HG03575 (cell line): ENCODE data around the gene ITGAE.
"Not testable (repeated sequence)": the region's sequence is repeated elsewhere in the genome, so short reads cannot be mapped to it uniquely, and the experiment has no call there.

Experiments used
- ATAC-seq: cut with Tn5 transposase; IDR thresholded peaks from one replicate; pipeline ENCODE4 v1.9.1; 2021; ENCODE audit not compliant: unreplicated experiment, insufficient number of reproducible peaks, low FRiP score; ENCODE audit errors: extremely low read depth

The ITGAE gene

DNA sequence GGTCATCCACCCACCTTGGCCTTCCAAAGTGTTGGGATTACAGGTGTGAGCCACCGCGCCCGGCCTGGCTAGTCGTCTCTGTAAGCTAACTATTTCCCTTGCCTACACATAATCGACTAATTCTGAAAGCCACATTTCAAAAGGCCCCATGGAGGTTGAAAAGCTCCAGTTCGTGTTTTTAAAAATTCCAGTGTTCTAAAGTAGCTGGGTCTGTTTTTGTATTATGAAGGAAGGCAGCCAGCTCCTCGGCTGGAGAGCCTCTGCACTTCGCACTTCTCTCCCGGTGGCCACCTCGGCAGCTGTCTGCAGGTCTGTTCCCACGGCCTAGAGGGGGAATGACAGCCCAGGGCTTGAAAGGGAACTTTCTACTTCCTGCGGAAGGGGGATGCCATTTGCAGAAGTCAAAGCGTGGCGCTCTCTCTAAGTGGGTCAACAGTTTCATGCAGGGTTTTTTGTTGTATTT, 60.3 kb downstream of the ITGAE start:
- ATAC-seq: no peak

DNA sequence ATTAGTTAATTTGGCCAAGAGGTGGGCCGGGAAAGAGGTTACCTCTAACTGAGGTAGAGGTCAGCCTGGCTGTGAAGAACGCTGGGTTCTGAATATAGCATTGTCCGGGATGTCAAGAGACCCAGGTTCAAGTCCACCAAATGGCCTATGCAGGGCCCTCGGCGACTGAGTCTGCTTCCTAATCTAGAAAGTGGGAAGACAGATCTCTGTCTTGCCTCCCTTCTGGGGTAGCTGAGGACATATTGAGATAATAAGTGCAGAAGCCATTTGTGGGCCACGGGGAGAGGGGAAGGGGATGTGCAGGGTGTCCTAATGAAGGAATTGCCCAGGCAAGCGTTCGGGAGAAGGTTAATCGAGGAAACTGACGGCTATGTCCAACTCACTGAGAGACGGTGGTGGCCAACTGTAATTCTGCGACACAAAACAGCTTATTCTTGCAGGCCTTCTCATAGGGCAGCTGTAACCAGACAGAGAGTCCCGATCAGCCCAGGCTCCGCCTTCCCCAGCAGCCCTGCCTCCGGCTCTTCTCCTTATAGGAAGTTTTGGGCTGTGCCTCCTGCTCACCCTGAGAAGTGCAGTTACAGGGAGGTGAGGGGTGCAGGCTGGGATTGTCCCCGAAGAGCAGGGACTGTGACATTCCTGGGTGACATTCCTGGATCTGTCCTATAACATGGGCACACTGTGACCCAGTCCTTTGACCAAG, 61.4 kb downstream of the ITGAE start:
- no peak for ATAC-seq

DNA sequence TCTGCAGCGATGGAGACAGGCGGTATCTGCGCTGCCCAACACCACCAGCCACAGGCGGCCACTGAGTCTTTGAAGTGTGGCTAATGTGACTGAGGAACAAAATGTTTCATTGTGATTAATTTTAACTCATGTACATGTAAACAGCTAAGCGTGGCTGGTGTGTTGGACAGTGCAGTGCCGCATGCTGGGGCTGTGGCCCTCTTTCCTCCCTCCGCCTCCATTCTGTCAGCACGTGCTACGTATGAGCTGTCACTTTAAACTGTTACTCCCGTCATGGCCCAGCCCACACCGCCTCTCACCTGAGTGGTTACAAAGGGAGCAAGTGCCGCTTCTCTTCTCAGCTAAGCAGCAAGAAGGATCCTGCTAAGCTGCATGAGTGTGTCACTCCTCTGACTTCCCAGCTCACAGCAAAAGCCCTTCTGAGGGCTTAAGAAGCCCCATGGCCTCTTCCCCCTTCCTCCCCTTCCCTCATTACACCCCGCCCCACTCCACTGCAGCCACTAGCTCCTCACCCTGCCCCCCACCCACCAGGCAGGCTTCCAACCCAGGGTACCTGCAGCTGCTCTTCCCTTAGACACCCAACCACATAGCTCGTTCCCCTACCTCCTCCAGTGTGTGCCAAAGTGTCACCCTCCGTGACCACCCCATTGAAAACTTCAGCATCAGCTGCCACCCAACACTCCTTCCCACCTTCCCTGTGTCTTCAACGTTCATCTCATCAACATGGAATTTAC, 62.3 kb downstream of the ITGAE start:
- ATAC-seq: no peak

DNA sequence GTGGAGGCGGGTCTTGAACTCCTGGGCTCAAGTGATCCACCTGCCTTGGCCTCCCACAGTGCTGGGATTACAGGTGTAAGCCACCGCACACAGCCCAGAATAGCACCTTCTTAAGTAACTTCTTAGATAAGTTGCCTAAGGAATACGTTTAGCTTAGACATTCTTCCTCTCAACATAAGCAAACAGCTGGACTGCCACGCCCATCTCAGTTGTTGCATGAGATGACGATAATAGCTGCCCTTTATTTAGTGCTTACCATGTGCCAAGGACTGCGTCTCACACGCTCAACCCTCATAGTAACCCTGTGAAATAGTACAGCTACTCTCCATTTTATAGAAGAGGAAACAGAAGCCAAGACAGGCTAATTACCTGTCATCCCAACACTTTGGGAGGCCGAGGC, 65.5 kb downstream of the ITGAE start:
- no peak for ATAC-seq

DNA sequence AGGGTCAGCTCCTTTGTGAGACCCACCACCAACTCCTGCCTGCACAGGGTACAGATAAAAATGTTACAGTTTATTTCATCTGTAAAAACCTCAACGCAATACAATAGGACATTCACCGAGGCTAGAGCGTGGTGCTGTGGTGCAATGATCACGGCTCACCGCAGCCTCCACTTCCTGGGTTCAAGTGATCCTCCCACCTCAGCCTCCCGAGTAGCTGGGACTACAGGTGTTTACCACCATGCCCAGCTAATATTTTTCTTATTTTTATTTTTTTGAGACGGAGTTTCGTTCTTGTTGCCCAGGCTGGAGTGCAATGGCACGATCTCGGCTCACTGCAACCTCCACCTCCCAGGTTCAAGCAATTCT, 66.1 kb downstream of the ITGAE start:
- not testable (repeated sequence) for ATAC-seq

DNA sequence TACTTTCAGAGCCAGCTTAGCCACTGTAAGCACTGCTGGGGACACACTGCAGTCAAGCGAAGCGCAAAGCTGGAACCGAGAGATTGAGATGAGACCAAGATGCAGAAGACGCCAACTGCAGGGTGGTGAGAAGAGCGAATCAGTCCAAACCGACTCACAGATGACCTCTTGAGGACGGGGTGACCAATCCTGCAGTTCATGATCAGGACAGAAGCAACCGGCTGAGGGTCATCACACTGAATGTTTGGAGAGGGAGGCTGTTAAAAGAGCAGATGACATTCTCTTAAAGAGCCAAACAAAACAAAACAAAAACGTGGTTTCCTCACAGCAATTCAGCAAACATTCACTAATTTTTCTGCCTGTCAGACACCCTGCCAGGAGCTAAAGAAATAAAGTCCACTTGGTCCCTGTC, 68.8 kb downstream of the ITGAE start:
- ATAC-seq: no peak

DNA sequence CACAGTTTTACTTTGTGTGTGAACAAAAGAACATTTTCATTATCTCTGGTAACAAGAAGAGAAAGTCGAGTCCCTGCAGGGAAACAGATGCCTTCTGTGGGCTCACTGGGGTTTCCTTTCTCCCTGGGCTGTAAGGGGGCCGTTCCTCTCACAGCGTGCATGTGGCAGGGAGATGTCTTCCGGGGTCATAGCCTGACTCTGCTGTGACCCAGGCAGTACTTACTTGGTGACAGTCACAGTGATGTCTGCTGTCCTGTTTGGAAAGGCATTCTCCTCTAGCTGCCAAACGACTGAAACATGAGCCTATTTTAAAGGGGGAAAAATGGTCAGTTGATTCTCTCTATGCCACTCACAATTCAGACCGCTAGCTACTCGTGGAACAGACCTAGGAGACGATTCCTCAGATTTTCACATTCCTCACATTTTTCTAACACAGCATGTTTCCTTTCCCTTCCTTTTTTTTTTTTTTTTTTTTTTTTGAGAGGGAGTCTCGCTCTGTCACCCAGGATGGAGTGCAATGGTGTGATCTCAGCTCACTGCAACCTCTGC, 70.0 kb downstream of the ITGAE start:
- no peak for ATAC-seq

DNA sequence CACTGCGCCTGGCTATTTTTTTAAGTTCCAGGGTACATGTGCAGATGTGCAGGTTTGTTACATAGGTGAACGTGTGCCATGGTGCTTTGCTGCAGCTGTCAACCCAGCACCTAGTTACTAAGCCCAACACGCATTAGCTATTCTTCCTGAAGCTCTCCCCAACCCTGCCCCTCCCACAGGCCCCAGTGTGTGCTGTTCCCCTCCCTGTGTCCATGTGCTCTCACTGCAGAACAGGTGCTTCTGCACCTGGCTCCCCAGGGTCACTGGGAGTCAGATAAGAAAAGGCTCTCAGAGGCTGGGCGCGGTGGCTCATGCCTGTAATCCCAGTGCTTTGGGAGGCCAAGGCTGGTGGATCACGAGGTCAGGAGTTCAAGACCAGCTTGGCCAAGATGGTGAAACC, 71.1 kb downstream of the ITGAE start:
- no peak for ATAC-seq

DNA sequence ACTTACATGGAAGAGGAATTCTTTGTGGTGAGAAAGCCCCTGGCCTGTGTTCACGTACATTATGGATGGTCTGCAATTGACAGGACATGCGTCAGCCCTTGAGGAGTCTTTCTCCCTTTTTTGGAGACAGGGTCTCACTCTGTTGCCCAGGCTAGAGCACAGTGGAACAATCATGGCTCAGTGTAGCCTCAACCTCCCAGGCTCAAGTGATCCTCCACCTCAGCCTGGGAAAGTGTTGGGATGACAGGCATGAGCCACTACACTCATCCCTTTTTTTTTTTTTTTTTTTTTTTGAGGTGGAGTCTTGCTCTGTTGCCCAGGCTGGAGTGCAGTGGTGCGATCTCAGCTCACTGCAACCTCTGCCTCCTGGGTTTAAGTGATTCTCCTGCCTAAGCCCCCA, 72.9 kb downstream of the ITGAE start:
- not testable (repeated sequence) for ATAC-seq

DNA sequence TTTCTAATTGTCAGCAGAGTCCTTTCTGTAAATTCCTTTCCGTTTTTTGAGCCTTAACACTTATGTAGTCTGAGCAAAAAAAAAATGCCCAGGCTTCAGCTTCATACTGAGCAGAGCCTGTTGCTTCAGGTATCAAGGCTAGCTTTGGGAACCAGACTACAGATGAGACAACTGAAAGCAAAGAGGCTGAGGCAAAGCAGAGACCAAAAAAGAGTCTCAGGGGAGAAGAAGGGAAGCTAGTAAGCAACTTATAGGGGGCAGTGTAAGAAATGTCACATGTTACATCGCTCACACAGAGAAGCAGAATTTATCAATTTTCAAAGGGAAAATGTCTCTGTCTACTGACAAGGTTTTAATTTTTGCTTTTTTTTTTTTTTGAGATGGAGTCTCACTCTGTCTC, 73.9 kb downstream of the ITGAE start:
- no peak for ATAC-seq

DNA sequence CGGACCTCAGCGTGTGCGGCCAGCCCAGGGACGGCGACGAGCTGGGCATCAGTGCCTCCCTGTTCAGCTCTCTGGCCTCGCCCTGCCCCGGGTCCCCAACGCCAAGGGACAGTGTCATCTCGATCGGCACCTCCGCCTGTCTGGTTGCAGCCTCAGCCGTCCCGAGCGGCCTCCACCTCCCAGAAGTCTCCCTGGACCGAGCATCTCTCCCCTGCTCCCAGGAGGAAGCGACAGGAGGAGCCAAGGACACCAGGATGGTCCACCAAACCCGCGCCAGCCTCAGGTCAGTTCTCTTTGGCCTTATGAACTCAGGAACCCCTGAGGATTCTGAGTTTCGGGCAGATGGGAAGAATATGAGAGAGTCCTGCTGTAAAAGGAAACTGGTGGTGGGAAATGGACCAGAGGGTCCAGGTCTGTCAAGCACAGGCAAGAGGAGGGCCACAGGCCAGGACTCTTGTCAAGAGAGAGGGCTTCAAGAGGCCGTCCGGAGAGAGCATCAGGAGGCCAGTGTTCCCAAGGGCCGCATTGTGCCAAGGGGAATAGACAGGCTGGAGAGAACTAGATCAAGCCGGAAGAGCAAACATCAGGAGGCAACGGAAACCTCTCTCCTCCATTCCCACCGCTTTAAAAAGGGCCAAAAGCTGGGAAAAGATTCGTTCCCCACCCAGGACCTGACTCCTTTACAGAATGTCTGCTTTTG, 76.5 kb downstream of the ITGAE start:
- ATAC-seq: no peak

DNA sequence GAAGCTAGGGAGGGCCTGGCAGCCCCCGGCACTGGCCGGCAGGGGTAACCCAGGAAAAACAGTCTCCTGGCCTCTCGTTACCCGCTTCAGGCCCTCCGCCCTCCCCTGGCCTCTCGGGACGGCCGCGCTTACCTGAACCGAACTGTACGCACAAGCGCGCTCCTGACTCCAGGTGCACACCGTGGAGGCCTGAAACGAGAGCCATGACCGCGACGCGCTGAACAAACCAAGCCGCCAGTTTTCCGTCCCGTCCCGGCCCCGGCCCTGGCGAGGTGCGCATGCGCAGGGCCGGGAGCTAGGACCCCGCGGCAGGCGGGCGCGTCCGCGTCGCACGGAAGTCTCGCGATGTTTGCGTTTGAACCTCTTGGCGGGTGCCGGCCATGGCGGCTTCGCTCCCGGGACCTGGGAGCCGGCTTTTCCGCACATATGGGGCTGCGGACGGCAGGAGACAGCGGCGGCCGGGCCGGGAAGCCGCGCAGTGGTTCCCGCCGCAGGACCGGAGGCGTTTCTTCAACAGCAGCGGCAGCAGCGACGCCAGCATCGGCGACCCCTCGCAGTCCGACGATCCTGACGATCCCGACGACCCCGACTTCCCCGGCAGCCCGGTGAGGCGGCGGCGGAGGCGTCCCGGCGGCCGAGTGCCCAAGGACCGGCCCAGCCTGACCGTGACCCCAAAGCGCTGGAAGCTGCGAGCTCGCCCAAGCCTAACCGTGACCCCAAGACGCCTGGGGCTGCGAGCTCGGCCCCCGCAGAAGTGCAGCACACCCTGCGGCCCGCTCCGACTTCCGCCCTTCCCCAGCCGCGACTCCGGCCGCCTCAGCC, 77.2 kb downstream of the ITGAE start, which contains the start of gene HASPIN:
Gene HASPIN (plus strand): TSS at position 348 of the 822 bp plus-strand sequence. CDS start 33 bp downstream, at position 381.
- no peak for ATAC-seq

DNA sequence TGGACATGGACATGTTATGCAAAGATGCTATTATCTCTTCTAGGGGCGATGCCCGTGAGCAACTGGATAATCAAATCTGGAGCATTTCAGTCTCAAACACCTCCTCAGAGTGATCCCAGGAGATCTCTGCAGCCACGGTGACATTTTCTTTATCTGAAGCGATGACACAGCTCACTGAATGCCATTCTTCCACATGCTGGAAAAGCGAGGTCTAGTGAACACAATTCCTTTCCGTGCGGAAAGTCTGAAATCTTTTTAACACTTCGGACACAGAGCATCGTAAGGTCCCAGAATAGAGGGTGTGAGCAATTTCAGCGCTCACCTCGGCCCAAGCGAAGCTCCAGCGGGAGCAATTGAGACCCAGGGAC, 77.8 kb downstream of the ITGAE start:
- ATAC-seq: no peak

DNA sequence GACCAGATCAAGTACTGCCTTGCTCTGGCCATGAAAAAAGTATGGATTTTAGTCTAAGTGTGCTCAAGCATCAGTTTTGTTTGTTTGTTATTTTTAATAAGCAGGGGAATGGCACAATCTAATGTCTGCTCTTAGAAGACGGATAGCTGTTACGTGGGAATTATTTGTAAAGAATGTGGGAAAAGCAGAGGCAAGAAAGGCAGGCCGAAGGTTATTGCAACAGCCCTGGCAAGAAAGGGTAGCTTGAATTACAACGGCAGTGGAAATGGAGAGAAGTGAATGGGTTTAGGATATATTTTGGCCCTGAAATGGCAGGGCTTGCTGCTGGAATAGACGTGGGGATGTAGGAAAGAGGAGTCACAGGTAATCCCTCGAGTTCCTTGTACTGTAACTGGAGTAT, 78.3 kb downstream of the ITGAE start:
- no peak for ATAC-seq

DNA sequence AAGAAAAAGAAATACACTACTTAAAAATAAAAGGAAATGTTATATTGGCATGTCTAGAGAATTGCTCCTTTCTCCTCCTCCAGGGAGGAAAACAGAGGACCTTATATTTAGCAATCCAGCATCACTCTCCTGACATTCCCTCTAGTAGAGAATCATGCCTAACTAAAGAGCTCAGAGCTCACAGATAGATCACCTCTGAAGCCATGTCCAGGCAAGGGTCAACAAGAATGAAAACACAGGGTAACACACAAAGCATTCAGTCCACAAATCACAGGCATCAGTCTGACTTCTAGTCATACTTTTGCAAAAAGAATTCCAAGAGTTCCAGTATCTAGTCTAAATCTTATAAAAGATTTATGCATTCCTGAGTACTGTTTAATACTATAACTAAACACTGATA, 81.7 kb downstream of the ITGAE start:
- ATAC-seq: no peak

DNA sequence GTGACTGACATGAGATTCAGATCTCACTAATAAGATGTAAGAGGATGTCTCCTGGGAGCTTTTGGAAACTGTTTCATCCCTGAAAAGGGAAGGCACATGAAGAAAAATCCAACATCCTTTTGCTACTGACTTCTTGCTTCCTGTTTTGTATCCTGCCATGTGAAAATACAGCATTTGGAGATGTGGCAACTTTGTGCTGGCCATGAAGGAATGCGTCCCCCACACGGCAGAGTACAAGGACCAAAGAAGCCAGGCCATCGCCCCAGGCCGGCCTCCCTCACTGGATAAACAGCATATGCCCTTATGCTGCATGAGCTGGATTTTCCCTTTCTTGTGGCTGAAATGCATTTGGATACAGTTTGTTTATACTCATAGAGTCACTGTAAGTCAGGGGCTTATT, 82.8 kb downstream of the ITGAE start:
- ATAC-seq: no peak

DNA sequence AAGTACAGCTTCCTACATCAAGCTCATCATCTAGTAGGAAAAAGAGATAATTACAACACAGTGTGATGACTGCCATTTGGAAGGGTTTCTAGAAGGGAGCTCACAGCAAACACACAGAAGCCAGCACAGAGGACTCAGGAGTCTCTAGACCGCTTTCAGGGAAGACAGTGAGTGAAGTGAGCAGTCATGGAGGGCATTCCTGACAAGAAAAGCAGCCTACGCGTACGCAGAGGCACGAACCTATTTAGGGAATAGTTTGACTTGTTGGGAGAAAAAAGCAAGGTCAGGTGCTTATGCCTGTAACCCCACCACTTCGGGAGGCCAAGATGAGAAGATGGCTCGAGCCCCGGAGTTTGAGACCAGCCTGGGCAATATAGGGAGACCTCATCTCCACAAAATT, 85.7 kb downstream of the ITGAE start:
- no peak for ATAC-seq

DNA sequence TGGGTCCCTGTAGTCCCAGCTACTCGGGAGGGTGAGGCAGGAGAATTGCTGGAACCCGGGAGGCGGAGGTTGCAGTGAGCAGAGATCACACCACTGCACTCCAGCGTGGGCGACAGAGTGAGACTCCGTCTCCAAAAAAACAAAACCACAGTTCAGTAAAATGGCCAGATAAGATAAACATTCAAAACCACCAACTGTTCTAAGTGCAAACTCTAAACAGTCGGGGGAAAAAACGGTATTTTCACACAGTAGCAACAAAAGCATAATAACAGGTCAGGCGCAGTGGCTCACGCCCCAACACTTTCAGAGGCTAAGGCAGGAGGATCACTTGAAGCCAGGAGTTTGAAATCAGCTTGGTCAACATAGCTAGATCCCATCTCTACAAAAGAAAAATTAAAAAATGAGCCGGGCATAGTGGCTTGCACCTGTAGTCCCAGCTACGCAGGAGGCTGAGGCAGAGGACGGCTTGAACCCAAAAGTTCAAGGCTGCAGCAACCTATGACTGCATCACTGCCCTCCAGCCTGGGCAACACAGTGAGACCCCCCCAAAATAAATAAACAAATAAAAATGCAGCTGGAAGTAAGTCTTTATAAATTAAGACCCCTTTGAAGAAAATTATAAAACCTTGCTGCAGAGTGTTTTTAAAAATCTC, 88.1 kb downstream of the ITGAE start:
- no peak for ATAC-seq
